PFSK-1 (cell line): ENCODE results near the gene CREM.

Experiments
- POLR2AphosphoS5 ChIP-seq: IDR thresholded peaks from 2 replicates; pipeline ENCODE4 v1.6.1; 2012; ENCODE audit warnings: low read depth, mild to moderate bottlenecking, control low read depth, low read length, moderate library complexity
- REST ChIP-seq, 2 experiments: IDR thresholded peaks; 2 replicates each; pipeline versions ENCODE4 v1.6.1 to v1.8.0; 2011 to 2012; ENCODE audit warnings: low read depth in 2 of 2, low read length in 2 of 2, control low read depth in 1 of 2, inconsistent platforms in 1 of 2, mild to moderate bottlenecking in 1 of 2, moderate library complexity in 1 of 2; ENCODE audit not compliant: insufficient read depth in 1 of 2
- SIN3A ChIP-seq: IDR thresholded peaks from 2 replicates; pipeline ENCODE4 v1.6.1; 2012; ENCODE audit warnings: mild to moderate bottlenecking, low read length, moderate library complexity, borderline replicate concordance; ENCODE audit not compliant: insufficient read depth

DNA sequence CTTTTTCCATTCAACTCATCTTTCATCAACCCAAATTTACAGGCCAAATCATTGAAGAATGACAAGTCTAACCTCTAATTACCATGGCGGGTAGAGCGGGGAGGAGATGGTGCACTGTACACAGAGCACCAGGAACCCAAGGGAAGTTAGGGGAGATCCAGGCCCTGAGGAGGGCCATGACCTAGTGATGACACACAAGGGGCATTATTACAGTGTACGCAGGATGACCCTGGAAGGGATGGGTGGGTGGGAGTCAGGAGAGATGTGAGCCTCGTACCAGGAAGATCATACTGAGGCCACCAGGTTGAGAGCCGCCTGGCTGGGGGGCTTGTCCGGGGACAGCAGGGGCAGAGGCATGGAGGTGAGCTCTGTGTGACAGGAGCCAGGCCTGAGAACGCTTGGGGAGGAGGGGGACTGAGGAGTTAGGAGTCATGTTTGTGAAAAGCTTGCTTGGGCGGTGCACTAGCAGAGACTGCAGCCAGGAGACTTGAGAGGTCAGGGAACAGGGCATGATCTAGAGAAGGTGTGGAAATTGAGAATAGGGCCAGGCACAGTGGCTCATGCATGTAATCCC, 120.2 kb downstream of the CREM start:
- TF ChIP-seq REST (IDR thresholded peaks at IDR 0.05; ENCODE audit: insufficient read depth in 1 of 2, low read depth in 2 of 2, low read length in 2 of 2), result no peak
- no peak for TF ChIP-seq SIN3A
- TF ChIP-seq POLR2AphosphoS5, result no peak
